ENCODE results near the gene PITPNM2.

The PITPNM2 gene

GRCh38 chr12:123127182-123127495 lies 23.8 kb downstream of the PITPNM2 start:
- DNase-seq, result no peak
- in situ Hi-C loops (cut with MboI; ENCODE audit: low pct_unique_long_range_greater_than_20kb, low sequenced_read_pairs), result no loop called here

GRCh38 chr12:123126294-123127181 lies 24.4 kb downstream of the PITPNM2 start:
- in situ Hi-C loops (cut with MboI; ENCODE audit: low pct_unique_long_range_greater_than_20kb, low sequenced_read_pairs), result no loop called here
- peak; percentile 21 for DNase-seq

DNA sequence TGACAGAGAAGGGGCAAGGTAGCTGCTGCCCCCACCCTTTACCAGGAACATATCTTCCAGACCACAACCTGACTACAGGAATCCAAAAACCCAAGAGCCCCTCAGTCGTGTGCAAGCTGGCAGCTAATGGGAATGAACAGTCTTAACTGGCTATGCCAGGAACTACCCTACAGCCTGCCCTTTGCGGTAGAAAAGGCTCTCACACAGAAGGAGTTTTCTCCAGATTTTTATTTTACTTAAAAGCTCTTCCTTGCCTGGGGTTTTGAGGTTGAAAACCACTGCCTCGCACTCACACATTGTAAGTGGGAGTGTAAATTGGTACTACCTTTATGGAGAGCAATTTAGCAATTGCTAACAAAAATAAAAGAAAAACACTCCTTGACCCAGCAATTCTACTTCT lies 28.3 kb downstream of the PITPNM2 start:
- in situ Hi-C loops (cut with MboI; ENCODE audit: low pct_unique_long_range_greater_than_20kb, low sequenced_read_pairs), result no loop called here
- DNase-seq, result no peak

GRCh38 chr12:123121670-123122069 lies 29.2 kb downstream of the PITPNM2 start:
- DNase-seq, result no peak
- in situ Hi-C loops (cut with MboI; ENCODE audit: low pct_unique_long_range_greater_than_20kb, low sequenced_read_pairs), result no loop called here

DNA sequence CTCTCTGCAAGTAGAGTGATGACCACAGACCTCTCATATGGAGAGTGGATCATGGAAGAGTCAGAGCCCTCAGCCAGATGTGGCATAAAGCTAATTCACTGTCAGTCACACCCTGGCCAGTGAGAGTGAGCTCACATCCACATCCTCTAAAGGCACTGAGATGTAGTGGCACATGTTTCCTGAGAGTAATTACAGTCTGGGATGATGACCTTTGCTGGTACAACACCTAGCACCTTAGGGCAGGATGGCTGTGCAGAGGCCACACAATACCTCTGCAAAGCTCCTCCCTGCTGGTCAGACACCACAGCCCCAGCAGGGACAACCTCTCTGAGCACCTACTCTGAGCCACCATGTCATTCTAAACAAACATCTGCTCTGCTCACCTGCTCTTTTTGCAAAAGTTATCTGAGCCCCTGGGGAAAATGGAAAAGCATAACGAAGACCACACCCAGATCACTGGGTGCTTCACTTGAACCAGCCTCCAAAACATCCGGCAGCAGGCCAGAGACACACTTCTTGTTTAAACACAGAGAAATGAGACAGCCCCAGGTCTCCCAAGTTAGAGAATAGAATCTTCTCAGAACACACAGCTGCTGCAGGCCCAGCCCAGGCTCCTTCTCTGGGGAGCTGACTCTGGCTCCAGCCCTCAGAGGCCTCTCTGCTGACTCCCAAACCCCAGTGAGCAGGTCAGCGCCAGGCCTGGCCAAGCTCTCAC lies 30.3 kb downstream of the PITPNM2 start:
- DNase-seq, result no peak
- in situ Hi-C loops (cut with MboI; ENCODE audit: low pct_unique_long_range_greater_than_20kb, low sequenced_read_pairs), result no loop called here

- in situ Hi-C loops (cut with MboI; ENCODE audit: low pct_unique_long_range_greater_than_20kb, low sequenced_read_pairs), result no loop called here
- no peak for DNase-seq
Measured at GRCh38 chr12:123119808-123120207, 31.1 kb downstream of the PITPNM2 start.

GRCh38 chr12:123118497-123118896 lies 32.4 kb downstream of the PITPNM2 start:
- no peak for DNase-seq
- in situ Hi-C loops (cut with MboI; ENCODE audit: low pct_unique_long_range_greater_than_20kb, low sequenced_read_pairs), result no loop called here

DNA sequence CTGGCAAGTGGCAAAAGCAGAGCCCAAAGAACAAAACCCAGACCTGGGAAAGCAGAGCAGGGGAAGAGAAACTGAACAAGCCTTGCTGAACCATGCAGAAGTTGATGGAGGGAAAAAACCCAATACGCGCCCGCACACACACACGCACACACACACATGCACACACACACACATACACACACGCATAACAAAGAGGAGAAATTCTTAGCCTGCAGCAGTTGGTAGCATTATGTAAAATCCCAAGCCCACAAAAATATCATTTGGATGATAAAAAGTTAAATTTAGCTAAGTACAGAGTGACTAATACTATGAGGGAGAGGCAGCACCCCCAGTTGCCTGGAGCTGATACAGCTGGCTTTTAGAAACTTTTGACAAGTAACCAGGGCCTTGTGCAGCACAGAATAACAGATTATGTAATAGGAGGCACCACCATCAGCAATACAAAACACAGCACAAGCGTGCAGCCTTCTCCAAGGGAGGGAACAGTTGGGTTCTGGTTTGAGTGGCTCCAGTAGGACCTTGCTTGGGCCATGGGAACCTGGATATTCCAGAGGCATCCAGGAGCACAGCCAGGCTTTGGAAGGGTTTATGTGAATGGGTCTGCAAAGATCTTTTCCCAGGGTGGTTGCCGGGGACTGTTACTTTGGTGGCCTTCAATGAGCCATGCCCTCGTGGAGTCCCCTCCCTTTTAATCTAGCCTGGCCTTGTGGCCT lies 35.3 kb downstream of the PITPNM2 start:
- no peak for DNase-seq
- in situ Hi-C loops (cut with MboI; ENCODE audit: low pct_unique_long_range_greater_than_20kb, low sequenced_read_pairs), result no loop called here

DNA sequence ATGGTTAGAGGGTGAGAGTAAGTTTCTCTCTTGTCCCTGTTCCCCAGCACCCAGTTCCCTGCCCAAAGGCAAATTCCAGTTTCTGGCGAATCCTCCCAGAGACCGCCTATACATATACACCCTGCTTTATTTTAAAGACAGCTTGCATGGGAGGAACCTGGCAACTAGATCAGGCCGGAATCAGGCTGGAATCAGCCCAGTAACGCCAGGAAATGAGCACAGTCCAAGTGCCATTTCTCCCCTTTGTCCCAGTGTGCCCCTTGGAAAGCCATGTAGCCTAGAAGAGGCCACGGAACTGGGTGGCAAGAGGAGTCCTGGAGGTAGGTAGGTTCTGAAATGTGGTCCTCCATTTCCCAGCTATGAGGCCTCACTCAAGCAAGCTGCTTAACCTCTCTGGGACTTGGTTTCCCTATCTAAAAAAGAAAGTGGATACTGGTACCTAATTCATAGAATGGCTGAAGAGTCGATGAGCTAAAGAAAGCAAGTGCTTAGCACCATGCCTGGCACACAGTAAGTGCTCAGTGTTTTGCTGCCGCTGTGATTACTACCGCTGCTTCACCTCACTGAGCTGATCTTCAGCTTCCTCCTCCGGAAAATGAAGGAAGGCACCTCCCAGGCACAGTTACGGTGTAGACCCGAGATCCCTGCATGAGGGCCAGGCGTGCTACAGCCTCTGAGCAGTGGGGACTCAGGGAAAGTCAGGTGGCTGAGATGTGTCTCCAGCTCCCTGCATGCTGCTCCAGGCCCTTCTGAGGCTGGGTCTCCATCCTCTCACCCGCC lies 36.4 kb downstream of the PITPNM2 start:
- in situ Hi-C loops (cut with MboI; ENCODE audit: low pct_unique_long_range_greater_than_20kb, low sequenced_read_pairs), result no loop called here
- DNase-seq, result no peak

- DNase-seq, result no peak
- in situ Hi-C loops (cut with MboI; ENCODE audit: low pct_unique_long_range_greater_than_20kb, low sequenced_read_pairs), result no loop called here
Measured at GRCh38 chr12:123113026-123113425, 37.9 kb downstream of the PITPNM2 start.

GRCh38 chr12:123111498-123112165 lies 39.3 kb downstream of the PITPNM2 start:
- in situ Hi-C loops (cut with MboI; ENCODE audit: low pct_unique_long_range_greater_than_20kb, low sequenced_read_pairs), result no loop called here
- DNase-seq, result no peak

DNA sequence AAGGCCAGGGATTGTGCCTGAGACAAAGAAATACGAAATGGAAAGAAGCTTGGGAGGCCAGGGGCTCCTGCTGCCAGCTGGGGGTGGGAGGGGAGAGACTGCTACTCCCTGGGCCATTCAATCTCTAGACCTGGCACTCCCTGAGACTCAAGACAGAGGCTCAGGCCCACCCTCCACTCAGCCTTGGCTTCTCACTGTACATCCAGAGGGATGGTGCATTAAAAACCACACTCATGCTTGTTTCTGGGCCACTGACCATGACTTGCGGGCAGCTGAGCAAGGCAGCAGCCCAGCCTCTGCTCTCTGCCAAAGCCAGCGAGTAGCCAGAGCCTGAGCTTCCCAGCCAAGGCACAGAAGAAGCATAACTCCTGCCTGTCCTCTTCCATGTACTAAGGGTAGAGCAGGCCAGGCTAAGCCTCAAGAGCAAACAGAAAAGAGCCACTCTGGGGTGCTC lies 41.5 kb downstream of the PITPNM2 start:
- in situ Hi-C loops (cut with MboI; ENCODE audit: low pct_unique_long_range_greater_than_20kb, low sequenced_read_pairs), result no loop called here
- no peak for DNase-seq

GRCh38 chr12:123108682-123109066 lies 42.2 kb downstream of the PITPNM2 start:
- in situ Hi-C loops (cut with MboI; ENCODE audit: low pct_unique_long_range_greater_than_20kb, low sequenced_read_pairs), result no loop called here
- DNase-seq, result no peak

- DNase-seq, result no peak
- in situ Hi-C loops (cut with MboI; ENCODE audit: low pct_unique_long_range_greater_than_20kb, low sequenced_read_pairs), result no loop called here
Measured at GRCh38 chr12:123107926-123108681, 42.8 kb downstream of the PITPNM2 start.

GRCh38 chr12:123106640-123107359 lies 44.1 kb downstream of the PITPNM2 start:
- DNase-seq, result peak; percentile 88
- in situ Hi-C loops (cut with MboI; ENCODE audit: low pct_unique_long_range_greater_than_20kb, low sequenced_read_pairs), result no loop called here

GRCh38 chr12:123105211-123105826 lies 45.6 kb downstream of the PITPNM2 start:
- no peak for DNase-seq
- in situ Hi-C loops (cut with MboI; ENCODE audit: low pct_unique_long_range_greater_than_20kb, low sequenced_read_pairs), result no loop called here

GRCh38 chr12:123104809-123105208 lies 46.1 kb downstream of the PITPNM2 start:
- DNase-seq, result no peak
- in situ Hi-C loops (cut with MboI; ENCODE audit: low pct_unique_long_range_greater_than_20kb, low sequenced_read_pairs), result no loop called here

Data from KBM-7 (cell line).